Measurements from ENCODE around the gene SDF2L1.

DNA sequence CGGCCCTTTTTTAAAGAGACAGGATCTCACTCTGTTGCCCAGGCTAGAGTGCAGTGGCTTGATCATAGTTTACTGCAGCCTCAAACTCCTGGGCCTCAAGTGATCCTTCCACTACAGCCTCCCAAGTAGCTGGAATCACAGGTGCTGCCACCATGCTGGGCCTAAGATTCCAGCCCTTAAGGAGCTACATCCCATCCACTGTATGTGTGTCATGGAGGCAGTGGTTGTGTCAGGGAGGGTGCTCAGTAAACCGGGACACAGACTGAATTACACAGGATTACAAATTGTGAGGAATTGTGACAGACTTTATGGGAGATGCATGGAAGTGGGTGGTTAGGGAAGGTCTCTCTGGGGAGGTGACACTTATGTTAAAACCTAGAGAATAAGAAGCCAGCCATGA, 21.6 kb downstream of the SDF2L1 start:
- TF ChIP-seq, protein P1, sequence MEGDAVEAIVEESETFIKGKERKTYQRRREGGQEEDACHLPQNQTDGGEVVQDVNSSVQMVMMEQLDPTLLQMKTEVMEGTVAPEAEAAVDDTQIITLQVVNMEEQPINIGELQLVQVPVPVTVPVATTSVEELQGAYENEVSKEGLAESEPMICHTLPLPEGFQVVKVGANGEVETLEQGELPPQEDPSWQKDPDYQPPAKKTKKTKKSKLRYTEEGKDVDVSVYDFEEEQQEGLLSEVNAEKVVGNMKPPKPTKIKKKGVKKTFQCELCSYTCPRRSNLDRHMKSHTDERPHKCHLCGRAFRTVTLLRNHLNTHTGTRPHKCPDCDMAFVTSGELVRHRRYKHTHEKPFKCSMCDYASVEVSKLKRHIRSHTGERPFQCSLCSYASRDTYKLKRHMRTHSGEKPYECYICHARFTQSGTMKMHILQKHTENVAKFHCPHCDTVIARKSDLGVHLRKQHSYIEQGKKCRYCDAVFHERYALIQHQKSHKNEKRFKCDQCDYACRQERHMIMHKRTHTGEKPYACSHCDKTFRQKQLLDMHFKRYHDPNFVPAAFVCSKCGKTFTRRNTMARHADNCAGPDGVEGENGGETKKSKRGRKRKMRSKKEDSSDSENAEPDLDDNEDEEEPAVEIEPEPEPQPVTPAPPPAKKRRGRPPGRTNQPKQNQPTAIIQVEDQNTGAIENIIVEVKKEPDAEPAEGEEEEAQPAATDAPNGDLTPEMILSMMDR (conservative IDR thresholded peaks at IDR 0.05) = no peak
- no peak for TF ChIP-seq ZFX (IDR thresholded peaks at IDR 0.05)
